Raji (cell line): ENCODE measurements around the gene BMP3.

Experiments
- POLR2A ChIP-seq: IDR thresholded peaks from 2 replicates; pipeline ENCODE4 v1.6.1; 2011; ENCODE audit warnings: low read depth, low read length, control low read depth; ENCODE audit not compliant: insufficient read depth

Gene BMP3

GRCh38 chr4:81069706-81070331, 39.3 kb downstream of the BMP3 start:
- no peak for TF ChIP-seq POLR2A

GRCh38 chr4:81071013-81071412, 40.5 kb downstream of the BMP3 start:
- TF ChIP-seq POLR2A, result no peak

- TF ChIP-seq POLR2A, result no peak
Measured at GRCh38 chr4:81081156-81081555, 50.6 kb downstream of the BMP3 start.

GRCh38 chr4:81084029-81084428, 53.5 kb downstream of the BMP3 start:
- TF ChIP-seq POLR2A, result no peak

GRCh38 chr4:81084634-81085033, 54.1 kb downstream of the BMP3 start:
- TF ChIP-seq POLR2A, result no peak

- no peak for TF ChIP-seq POLR2A
Measured at GRCh38 chr4:81085291-81085690, 54.8 kb downstream of the BMP3 start.

- TF ChIP-seq POLR2A, result no peak
Measured at GRCh38 chr4:81085979-81086378, 55.5 kb downstream of the BMP3 start.

GRCh38 chr4:81093720-81094401, 63.4 kb downstream of the BMP3 start:
- TF ChIP-seq POLR2A, result no peak

GRCh38 chr4:81095389-81095788, 64.9 kb downstream of the BMP3 start:
- no peak for TF ChIP-seq POLR2A

GRCh38 chr4:81096566-81096965, 66.1 kb downstream of the BMP3 start:
- no peak for TF ChIP-seq POLR2A

GRCh38 chr4:81102107-81102506, 71.6 kb downstream of the BMP3 start:
- no peak for TF ChIP-seq POLR2A

GRCh38 chr4:81106150-81106549, 75.6 kb downstream of the BMP3 start:
- no peak for TF ChIP-seq POLR2A
